Left kidney (tissue), 2 donors: Measurements from ENCODE around the gene KCTD10. TPM values are rescaled to one million over a fixed set of nuclear protein-coding genes. Genes with fewer than 3 reads are reported as not detected.

Experiments used
- DNase-seq: peaks from one replicate; pipeline ENCODE4 v3.0.0-alpha.2; 2013
- polyA plus RNA-seq: library from polyadenylated mRNA; unstranded; fragments of 120-200 nt; gene quantifications from one replicate; pipeline ENCODE4 v1.2.1, GENCODE V29; 2013; ENCODE audit not compliant: insufficient read length

Gene KCTD10
- polyA plus RNA-seq, 1 donor = 51.9 TPM

DNA sequence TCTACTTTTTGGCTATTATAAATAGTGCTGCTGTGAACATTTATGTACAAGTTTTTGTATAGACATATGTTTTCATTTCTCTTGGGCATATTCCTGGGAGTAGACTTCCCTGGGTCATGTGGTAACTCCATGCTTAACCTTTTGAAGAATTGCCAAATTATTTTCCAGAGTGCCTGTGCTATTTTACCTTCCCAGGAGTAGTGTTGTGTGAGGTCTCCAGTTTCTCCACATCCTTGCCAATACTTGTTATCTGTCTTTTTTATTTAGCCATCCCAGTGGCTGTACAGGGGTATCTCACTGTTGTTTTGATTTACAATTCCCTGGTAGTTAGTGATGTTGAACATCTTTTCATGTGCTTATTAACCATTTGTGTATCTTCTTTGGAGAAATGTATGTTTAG, 19.2 kb upstream of the KCTD10 start:
- DNase-seq = no peak

DNA sequence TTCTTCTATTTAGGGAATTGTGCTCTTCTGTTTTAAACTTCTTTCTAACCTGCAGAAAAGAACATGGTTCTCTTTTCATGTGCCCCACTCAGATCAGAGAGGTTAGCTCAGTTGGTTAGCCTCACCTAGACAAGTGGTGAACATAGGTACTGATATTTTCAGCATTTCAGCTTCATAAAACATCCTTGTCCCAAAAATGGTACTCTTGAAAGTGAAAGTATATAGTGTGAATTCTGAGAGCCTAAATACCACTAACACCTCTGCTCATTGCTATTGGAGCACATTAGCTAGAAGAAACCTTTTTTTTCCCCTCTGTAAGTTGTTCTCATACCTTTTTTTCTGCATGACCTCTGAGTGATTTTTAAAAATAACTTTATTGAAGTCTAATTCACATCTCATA, 17.9 kb upstream of the KCTD10 start:
- no peak for DNase-seq

DNA sequence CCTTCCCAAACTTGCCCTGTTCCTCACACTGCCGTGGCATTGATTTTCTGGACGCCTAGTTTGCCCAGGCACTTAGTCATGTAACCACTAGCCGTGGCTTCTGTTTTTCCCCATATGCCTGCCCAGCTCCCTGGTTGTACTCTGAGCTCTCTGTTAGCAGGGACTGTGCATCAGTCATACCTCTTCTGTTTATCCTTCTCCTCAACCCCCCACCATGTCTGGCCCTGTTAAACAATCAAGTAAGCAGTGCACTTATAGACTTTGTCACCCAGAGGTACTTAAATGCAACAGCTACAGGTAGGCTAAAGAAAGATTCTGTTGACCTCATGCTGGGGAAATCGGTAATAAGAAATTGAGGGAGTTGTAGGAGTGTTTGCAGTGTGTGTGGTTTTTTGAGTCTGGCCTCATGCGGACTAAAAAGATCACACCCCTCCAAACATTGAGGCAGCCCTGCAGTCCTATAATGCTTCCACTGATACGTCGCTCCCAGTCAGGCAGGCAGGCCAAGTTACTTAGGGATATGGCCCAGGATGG, 17.3 kb upstream of the KCTD10 start:
- DNase-seq = no peak

DNA sequence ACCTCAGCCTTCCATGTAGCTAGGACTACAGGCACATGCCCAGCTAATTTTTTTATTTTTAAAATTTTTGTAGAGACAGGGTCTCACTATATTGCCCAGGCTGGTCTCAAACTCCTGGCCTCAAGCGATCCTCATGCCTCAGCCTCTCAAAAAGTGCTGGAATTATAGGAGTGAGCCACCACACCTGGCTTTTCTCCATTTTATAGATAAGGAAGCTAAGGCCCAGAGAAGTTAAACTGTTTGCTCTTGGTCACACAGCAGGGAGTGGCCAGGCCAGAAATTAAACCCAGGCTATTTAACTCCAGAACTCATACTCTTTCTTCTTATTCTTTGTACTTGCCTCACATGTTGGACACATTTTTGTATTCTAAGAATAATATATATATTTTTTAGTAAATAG, 16.8 kb upstream of the KCTD10 start:
- no peak for DNase-seq

DNA sequence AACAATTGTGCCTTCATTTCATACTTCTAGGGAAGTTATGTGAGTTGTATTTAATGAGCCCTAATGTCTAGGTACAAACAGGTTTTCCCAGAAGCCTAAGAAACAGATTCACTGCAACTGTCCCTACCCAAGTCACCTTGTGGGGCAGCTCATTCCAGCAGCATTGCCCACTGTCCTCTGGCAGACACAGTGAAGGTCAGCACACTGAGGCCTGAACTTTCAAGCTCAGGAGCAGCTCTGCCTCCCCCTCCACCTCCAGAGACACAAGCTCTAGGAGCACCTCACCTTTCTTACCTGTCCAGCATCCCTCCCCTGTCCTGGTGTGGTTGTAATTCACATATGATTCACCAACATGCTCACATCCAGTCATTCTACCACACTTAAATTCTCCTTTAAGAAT, 16.0 kb upstream of the KCTD10 start:
- DNase-seq = no peak

DNA sequence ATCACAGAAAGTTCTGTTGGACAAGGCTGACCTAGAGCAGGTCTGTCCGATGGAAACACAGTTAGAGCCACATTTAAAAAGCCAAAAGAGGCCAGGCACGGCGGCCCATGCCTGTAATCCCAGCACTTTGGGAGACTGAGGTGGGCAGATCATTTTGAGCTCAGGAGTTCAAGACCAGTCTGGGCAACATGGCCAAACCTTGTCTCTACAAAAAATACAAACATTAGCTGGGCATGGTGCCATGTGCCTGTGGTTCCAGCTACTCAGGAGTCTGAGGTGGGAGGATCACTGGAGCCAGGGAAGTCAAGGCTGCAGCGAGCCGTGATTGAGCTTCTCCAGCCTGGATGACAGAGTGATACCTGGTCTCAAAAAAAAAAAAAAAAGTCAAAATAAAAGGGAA, 15.3 kb upstream of the KCTD10 start:
- no peak for DNase-seq

DNA sequence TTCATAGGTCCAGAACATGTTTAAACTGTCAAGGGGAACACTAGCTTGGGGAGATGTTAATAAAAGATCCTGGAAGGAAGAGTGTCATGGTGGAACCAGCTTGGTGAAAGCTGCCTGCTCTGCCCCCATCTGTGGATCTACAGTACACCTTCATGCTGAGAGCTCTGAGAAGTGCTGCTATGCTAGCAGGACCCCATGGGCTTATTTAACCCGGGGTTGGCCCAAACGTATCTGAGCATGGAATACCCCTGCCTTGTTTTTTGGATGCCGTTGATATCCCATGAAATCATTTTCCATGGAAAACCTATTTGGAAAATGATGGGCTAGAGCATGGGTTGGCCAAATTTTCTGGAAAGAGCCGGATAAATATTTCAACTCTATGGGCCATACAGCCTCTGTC, 14.6 kb upstream of the KCTD10 start:
- no peak for DNase-seq

DNA sequence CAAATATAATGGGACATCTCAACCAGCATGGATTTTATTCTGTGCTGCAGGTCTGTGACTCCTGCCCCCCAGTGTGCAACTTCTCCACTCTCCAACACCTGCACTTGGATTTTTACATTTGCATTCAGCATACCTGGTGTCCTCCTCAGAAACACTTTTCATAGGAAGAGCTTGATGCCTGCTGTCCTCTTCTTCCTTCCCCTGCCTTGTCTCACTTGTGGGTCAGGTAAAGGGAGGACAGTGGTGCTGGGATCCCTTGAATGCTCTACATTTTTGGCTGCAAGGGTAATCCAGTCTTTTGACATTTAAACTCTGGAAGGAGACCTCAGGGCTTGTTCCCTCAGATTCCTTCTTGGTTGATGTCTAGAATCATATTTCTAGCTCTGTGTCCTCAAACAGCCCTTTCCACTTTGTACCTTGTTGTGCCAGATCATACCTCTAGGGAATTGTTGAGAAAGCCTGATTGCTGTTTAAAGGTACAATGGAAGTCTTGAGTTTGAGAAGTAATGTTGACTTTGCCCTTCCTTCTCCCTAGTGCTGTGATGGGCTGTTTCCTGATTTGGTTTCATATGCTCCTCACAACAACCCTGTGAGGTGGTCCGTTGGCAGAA, 13.0 kb upstream of the KCTD10 start:
- no peak for DNase-seq

DNA sequence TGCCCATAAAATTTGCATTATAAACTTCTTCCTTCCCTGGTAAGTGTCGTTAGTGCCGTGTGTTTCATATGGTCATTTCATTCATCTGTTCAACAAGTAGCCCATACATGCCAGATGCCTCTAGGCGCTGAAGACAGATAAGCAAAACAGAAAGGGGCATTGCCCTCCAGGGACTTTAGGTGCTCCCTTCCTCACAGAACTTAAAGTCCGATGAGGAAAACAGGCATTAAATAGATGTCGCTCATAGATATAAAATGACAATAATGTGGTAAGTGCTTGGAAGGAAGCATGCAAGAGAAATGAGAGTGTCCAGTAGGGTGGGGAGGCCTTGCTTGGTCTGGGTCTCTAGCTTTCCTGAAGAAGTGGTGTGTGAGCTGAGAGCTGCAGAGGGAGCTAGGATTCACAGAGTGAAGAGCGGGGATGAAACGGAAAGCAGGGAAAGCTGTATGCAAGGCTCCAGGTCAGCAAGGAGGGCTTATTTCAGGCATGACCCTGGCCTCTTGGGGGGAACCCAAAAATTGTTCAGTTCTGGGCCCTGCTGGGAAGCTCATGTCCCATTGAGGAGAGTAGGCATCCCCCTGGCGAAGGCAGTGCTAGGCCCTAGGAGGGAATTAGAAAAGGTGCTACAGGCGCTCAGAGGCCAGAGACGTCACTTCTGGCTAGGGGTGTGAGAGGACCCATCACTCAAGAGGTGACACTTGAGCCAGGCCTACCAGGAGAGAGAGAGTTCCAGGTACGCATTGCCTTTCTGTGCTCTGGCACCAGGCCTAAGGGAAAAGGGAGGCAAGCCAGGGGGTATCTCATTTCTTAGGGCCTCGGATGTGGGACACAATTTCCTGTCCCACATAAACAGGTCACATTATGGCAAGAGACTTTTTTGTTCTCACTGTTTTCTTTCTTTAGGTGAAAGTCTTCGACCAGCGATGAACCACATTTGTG, 12.2 kb upstream of the KCTD10 start:
- no peak for DNase-seq

DNA sequence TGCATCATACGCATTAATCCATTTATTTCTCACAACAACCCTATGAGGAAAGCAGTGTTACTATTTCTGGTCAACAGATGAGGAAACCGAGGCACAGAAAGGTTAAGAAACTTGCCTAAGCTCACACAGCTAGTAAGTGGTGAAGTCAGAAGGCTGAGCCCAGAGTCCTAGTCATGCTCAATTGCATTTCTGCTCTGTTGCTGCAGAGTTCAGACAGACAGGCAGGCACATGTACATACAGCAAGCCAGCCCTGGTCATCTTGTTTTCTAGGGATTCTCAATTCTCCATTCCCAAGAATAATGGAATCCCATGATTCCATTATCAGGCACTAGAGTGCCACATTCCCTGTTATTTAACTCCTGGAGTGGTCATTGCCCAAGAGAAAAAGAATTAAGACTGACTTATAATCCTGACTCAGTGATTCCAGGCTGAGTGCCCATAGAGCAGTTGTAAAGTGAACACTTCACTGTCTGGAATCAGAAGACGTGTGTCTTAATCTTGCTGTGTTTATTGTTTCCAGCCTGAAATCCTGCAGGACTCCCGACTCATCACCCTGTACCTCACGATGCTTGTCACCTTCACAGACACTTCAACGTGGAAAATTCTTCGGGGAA, 11.1 kb upstream of the KCTD10 start:
- no peak for DNase-seq

DNA sequence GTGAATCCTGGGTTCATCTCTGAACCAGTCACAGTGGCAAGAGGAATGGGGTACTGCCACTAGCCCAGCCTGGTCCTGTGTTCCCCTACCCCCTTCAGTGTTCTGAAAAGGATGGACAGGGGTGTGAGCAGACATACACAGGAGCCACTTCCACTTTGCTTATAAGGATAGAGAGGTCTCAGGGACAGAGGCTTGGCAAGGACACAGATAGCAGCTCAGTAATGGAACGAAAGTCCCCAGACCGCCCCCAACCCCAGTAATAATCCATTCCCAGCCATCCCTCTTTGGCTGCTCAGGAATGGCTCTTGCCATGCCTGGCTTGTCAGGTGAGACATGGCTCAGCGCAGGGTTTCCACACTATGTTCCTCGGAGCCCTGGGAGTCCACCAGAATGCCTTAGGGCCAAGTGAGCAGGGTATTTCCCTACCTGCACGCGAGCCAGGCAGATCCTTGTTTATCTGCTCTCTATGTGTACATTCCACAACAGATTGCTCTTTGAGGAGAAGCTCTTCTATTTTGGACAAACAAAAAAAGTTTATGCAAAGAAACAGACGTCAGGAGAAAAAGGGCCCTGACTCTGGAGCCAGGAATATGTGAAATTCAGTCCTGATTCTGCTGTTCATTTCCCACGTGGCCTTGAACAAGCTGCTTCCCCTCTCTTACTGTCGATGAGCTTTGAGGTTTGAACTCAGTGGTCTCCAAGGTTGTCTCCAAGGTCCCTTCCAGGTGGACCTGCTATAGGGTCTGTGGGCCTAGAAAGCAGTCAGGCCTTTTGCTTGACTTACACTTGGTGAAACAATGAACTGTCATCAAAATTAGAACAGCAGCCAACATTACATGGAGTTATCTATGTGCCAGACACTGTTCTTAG, 10.3 kb upstream of the KCTD10 start:
- no peak for DNase-seq

DNA sequence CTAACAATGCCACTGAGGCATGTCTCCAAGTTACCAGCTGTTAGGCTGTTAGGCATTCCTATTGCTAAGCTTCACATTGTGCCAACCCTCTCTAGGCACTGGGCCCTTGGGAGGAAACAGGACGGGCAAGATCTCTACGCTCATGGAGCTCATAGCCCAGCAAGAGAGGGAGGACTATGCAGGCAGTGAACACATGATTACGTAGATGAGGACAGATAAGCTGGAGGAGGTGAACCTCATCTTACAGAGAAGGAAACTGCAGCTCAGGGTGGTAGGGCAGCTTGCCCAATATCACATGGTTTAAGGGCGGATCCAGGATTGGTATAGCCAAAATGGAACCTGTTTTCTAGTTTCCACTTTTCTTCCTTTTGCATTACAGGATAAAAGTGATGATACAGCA, 8.1 kb upstream of the KCTD10 start:
- no peak for DNase-seq

DNA sequence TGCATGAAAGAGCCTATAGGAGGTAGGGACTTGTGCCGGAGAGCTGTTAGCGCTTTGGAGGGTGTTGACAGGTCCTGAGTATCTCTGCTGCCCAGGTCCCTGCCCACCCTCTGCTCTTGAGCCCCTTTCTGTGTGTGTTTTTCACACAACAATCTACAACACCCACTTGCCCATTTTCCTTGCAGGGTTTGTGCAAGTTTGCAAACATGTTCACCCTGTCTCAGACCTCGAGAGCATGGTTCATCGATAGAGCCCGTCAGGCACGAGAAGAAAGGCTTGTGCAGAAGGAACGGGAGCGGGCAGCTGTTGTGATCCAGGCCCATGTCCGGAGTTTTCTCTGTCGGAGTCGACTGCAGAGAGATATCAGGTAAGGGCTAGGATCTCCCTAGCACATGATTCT, 6.2 kb upstream of the KCTD10 start:
- DNase-seq = no peak

DNA sequence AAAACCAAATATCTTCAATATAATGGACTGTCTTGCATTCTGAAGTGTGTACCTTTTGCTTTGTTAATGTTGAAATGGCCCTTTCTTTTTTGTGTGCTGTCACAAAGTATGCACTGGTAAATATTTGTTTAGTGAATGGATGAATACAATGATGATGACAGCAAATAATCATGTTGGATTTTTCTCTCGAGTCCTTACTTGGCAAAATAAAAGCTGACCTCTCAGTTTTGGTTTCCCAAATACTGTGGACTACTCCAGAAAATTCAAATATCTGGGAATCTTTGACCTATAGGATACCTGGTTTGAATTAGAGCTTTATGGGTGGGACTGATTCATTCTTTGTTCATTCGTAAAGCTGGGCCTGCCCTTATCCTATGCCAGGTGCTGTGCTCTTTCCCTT, 5.8 kb upstream of the KCTD10 start:
- DNase-seq = no peak

DNA sequence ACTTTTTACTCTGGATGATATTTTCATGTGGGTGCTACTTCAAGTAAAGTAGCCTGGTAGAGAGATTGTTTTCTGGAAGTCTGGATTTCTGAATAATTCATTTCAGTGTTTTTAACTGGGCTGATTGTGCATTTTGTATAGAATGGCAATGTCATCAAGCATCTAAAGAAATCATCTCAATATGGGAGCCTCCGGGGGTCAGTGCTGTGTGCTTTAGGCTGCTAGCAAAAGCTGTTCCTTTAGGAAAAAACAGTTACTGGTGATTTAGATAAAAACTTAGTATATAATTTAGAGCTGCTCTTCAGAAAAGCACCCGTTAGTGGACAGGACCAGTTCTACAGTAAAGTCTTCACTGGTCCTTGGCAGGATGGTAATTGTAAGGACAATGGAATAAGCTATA, 5.4 kb upstream of the KCTD10 start:
- no peak for DNase-seq

DNA sequence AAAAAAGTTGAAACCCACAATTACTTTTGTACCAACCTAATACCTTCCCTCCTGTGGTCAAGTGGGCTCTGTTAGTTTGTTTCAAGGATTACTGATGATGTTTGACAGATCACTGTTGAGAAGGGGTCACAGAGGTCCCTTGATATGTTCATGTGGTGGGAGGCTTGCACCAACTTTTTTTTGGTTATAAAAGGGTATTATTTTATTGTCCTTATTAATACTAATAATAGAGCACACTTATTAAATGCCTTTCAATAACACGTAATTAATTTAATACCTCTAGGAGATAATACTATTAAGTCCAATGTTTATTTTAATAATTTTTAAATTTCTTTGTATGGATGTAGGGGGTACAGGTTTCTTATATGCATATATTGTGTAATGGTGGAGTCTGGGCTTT, 4.8 kb upstream of the KCTD10 start:
- DNase-seq = no peak

DNA sequence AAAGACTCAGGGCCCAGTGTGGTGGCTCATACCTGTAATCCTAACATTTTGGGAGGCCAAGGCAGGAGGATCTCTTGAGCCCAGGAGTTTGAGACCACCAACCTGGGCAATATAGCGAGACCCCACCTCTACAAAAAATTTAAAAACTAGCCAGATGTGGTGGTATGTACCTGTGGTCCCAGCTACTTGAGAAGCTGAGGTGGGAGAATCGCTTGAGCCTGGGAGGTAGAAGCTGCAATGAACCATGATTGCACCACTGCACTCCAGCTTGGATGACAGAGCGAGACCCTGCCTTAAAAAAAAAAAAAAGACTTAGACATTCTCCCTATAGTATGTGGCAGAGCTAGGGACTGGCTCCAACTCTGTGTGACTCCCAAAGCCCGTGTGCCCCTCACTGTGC, 3.3 kb upstream of the KCTD10 start:
- DNase-seq = no peak

DNA sequence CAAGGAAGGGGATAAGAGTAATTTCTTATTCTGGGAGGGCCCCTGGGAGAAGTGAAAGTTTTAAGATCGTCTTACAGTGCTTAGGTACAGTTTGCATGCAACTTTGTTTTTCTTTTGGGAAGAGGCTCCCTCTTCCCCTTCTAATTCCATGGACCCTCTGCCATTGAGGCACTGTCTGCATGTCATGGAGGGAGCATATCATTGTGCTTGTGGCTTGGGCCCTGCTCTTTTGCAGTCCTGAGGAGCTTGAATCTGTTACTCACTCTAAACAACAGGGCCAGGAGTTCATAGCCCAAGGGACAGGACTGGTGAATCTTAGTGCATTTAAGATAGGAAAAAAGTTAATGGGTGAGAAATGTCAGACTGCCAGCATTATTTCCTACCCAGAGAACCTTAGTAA, 2.7 kb upstream of the KCTD10 start:
- no peak for DNase-seq

DNA sequence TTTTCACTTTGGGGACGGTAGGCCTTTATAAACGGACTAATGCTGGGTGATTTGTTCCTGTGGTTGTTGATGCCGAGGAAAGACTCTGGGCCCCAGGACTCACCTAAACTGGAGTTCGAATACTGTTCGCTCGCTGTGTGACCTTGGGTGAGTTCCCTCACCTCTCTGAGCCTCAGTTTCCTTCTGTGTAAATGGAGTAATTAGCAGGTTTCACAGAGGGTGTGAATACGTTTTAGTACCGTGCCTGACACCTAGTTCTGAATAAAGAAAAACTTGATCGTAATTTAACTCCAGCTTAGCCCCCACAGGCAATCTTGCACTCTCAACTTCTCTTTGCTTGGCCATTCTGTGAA, 839 bp upstream of the KCTD10 start:
- DNase-seq = no peak

DNA sequence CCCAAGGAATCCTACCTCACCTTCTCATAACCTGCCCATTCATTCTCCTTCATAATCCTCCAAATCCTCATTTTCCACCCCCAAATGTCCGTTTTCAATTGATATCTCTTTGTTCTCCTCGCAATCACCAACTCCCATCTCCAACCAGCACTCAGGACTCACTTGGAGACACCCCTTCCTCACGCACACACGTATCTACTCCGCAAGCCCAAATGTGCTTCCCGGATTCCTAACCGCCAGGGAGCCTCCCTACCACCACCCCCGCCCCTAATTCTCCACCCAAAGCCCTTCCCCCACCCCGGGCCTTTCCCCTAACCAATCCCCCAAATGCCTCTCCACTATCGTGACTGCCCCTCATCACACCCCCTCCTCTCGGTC, 304 bp downstream of the KCTD10 start:
- no peak for DNase-seq

DNA sequence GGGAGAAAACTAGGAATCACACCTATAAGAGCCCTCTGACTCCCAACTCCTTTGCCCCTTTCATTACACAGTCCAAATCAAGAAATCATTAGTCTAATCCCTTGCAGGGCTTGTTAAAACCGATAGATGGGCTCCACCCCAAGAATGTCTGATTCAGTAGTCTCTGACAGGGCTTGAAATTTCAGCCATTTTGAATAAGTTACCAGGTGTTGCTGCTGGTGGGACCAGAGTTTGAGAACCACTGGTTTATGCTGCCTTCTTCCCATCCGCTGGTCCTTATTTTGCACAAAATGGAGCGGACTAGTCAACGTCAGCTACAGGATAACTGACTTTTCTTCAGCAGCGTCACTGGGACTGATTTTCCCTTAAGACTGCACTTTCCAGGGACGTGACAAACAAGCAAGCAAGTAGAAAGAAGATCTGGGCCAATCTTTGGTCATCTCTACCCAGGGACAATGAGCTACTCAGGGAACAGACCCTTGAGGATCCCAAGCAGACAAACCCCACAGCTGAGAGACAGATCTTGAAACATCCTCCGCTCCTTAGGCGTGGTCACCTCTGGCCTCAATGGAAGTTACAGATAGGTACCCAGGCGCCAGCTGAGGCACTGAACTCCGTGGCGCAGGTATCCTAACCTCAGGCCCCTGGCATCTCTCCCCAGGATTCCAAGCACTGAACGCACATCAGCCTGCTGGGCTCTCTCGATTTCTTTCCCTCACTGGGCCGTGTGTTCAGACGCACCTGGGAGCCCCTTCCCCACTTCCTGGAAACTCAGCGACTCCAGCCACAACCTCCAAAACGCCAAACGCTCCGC, 900 bp downstream of the KCTD10 start:
- DNase-seq = no peak
